Loucy (cell line): ENCODE results near the gene PARK7.

Experiments used
- EZH2phosphoT487 ChIP-seq: fragments of 200-600 bp; IDR thresholded peaks from 2 replicates; pipeline ENCODE4 v1.6.1; 2018; ENCODE audit warnings: antibody characterized with exemption, mild to moderate bottlenecking, moderate library complexity, borderline replicate concordance
- TF ChIP-seq, protein P1 (sequence below): fragments of 200-600 bp; sonication (generic); conservative IDR thresholded peaks from 2 replicates; pipeline ENCODE4 v1.5.1; 2014; ENCODE audit warnings: mild to moderate bottlenecking, antibody characterized with exemption, low read length

- TF ChIP-seq, protein P1, sequence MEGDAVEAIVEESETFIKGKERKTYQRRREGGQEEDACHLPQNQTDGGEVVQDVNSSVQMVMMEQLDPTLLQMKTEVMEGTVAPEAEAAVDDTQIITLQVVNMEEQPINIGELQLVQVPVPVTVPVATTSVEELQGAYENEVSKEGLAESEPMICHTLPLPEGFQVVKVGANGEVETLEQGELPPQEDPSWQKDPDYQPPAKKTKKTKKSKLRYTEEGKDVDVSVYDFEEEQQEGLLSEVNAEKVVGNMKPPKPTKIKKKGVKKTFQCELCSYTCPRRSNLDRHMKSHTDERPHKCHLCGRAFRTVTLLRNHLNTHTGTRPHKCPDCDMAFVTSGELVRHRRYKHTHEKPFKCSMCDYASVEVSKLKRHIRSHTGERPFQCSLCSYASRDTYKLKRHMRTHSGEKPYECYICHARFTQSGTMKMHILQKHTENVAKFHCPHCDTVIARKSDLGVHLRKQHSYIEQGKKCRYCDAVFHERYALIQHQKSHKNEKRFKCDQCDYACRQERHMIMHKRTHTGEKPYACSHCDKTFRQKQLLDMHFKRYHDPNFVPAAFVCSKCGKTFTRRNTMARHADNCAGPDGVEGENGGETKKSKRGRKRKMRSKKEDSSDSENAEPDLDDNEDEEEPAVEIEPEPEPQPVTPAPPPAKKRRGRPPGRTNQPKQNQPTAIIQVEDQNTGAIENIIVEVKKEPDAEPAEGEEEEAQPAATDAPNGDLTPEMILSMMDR: no peak
- TF ChIP-seq EZH2phosphoT487: no peak
These were observed 42.7 kb downstream of the PARK7 start for GRCh38 chr1:8004113-8004802.
